HL-60/S4 treated with retinoic acid at 250 ng/mL for 4 days and 3 days (cell line): Measurements from ENCODE around the gene CEBPB.
"Not testable (repeated sequence)": the region's sequence is repeated elsewhere in the genome, so short reads cannot be mapped to it uniquely, and the experiment has no call there.

Source experiments
- in situ Hi-C: fragments of 300-500 bp; cut with MboI; formaldehyde crosslinking; loops from 2 replicates; pipeline ENCODE4 v1.7.0; 2022; ENCODE audit warnings: low sequenced_read_pairs

CEBPB gene

DNA sequence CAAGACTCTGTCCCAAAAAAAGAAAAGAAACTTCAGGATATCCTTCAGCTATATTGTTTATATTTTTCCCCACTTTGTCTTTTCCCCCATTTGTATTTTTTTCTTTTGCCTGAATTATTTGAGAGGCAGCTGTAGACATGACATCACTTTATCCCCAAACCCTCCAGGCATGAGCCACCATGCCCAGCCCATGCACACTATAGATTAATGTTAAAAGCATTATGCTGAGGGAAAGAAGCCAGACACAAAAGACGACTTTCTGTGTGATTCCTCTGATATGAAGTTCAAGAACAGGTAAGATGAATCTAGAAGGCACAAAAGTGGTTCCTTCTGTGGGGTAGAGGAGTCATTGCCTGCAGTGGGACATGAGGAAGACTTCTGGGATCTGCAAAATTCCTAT lies 16.4 kb downstream of the CEBPB start:
- in situ Hi-C loops = no loop called here

DNA sequence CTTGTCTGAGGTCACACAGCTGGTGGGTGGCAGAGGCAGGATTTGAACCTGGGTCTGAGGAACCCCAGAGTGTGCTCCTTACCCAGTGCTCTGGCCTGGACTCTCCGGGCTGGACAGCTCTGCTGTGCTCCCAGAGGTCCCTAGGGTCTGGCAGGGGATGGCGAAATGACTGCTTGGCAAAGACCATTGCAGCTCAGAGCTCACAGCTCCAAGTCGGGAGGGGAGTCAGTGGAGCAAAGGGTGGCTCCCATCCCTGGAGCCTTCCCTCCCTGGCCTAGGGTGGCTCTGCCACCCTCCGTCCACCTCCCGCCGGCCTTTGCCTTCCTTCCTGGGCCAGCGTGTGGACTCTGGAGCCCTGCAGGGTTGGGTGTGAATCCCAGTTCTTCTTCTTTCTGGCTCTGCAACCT lies 17.5 kb downstream of the CEBPB start:
- in situ Hi-C loops = no loop called here

DNA sequence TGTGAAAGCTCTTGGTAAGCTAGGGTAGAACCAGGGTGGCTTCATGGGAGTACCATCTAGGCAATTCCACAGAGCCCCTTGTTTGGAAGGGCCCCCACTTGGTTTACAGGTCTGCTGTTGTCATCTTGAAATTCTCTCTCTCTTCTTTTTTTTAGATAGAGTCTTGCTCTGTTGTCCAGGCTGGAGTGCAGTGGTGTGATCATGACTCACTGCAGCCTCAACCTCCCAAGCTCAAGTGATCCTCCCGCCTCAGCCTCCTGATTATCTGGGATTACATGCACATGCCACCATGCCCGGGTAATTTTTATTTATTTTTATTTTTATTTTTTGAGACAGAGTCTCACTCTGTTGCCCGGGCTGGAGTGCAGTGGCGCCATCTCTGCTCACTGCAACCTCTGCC lies 18.2 kb downstream of the CEBPB start:
- in situ Hi-C loops = not testable (repeated sequence)

DNA sequence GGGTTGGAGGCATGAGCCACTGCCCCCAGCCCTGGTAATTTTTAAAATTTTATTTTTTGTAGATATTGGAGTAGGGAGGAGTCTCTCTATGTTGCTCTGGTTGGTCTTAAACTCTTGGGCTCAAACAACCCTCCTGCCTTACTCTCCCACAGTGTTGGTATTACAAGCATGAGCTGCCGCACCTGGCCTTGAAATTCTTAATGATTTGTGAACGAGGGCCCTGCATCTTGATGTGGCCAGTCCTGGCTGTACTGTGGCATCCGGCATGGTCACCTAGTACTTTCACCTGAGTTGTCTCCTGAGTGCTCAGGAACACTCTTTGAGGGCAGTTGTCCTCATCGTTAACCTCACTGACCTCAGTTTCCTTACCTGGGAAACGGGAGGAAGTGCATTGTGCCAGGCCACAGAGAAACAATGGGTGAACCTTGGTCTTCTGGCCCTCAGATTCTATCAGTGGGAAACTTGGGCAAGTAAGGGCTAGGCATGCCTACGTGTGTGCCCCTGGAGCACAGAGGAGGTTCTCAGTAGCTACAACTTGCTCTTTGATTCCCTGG lies 19.5 kb downstream of the CEBPB start:
- in situ Hi-C loops = no loop called here

DNA sequence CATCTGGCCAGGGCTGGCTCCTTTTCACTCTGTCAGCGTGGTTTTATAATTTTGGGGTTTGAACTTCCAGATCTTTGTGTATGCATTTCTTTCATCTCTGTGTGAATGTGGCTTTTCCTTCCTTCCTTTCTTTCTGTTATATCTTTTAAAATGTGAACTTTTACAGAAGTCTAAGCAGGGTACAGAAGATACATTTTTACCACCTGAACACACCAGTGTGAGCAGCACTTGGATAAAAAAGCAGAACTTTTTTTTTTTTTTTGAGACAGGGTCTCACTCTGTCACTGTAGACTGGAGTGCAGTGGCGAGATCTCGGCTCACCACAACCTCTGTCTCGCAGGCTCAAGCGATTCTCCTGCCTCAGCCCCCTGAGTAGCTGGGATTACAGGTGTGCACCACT lies 20.5 kb downstream of the CEBPB start:
- in situ Hi-C loops = no loop called here

DNA sequence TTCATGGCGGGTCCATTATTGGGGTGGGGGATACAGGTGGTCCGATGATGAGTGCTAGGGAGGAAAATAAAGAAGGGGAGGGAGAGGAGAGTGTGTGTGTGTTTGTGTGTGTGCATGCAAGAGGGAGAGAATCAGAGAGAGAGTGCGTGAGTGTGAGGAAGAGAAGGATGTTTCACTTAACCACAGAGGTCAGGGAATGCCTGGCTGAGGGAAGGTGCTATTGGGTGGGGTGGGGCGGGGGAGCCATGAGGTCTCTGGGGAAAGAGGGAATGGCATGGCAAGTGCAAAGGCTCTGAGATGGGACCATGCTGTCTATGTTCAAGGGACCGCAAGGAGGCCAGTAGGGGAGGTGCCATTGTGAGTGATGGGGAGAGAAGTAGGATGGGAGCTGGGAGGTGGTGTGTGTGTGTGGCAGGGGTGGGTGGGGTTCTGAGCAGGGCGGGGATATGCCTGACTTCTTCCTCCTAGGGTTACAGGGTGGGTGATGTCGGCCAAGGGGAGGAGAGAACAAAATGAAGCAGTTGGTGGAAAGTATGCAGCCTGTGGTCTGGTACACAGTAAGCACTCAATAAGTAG lies 23.0 kb downstream of the CEBPB start:
- in situ Hi-C loops = no loop called here

DNA sequence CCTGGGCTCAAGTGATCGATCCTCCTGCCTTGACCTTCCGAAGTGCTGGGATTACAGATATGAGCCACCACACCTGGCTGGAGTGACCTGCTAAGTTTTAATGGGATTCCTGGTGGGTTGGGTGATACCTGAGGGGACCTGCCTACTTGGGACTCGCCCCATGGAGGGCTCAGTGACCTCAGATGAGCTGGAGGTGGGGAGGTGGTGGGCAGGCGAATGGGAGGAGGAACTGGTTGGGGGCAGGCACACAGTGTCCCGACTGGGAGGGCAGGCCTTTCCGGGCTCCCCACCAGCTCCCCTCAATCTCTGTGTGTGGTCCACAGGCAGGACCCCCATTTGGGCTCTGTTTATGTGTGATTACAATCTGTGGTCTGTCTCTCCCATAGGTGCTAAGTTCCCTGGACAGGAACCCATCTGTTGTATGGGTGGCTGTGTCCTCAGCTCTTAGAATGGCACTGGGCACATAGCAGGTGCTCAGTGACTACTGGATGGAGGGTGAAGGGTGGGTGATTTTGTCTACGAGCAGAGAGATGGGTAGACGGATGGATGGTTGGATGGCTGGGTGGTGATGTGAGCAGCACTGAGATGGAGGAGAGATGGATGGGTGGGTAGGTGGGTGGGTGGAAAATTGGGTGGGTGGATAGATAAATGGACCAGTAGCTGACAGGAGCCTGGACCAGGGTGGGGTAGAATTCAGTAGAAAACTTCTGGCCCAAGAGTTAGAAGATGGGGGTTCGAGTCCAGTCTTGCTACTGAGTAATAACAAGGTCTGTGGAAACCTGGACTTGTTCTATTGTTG lies 23.8 kb downstream of the CEBPB start:
- in situ Hi-C loops = no loop called here

DNA sequence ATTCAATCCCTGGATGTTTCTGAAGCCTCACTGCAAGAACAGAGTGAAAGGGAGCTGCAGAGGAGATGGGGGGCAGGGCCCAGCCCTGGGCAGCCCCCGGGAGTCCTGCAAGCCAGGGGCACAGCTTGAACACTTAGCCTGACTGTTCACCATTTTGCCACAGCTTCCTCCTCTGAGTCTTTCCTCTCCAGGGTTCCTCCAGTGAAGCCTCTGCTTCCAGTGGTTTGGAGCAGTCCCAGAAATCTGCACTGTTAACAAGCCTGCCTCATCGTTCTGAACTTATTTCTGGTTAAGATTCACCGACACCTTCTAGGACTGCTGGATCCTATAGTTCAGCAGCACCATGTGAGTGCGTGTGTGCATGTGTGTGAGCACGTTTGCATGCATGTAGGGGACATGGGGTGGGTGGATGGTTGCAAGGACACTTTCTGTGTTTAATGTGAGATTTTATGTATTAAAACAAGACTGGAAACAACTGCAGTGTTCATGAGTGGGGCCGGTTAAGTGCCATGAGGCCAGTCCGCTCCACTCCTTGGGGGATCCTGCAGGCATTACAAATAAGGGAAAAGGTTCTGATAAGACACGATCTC lies 24.6 kb downstream of the CEBPB start:
- in situ Hi-C loops = no loop called here

DNA sequence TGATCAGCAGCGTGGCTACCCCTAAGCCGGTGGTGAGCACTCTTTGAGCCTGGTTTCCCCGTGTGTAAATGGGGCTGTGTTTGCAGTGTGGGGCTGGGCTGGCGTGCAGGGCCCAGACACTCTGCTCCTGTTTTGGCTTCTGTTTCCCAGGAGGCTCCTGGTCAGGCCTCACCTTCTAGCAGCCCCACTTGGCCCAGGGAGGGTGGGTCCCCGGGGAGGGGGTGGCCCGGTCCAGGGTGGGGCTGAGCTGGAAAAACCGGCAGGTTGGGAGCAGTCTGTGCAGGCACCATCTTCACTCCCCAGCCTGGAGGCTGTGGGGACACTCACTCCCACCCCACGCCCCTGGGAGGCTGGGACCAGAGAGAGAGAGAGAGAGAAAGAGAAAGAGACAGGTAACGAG lies 25.3 kb downstream of the CEBPB start:
- in situ Hi-C loops = no loop called here

DNA sequence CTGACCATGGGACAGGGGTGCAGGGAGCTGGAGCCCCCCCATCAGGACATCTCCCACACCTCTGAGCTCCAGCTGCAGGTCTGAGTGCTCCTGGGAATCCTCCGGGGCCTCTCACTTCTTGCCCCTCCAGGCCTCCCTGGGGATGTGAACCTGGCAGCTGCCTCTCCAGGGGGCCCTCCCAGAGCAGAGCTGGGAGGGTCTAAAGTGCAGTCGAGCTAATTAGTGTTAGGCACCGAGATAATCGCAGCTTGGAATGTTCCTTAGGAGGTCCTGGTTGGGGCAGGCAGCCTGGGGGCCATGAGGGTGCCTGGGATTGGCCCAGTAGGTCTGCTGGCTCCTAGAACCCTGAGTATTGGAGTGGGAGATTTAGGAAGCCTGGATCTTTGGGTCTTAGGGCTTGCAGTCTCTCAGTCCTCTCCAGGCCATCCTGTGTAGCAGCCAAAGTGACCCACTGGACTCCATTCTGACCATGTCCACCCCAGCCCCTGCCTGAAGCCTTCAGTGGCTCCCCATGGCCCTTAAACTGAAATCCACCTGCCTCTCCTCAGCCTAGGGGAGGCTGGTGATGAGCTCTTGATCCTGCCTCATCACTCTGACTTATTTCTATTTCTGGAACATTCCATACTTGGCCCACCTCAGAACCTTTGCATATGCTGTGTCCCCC lies 26.0 kb downstream of the CEBPB start:
- in situ Hi-C loops = no loop called here

DNA sequence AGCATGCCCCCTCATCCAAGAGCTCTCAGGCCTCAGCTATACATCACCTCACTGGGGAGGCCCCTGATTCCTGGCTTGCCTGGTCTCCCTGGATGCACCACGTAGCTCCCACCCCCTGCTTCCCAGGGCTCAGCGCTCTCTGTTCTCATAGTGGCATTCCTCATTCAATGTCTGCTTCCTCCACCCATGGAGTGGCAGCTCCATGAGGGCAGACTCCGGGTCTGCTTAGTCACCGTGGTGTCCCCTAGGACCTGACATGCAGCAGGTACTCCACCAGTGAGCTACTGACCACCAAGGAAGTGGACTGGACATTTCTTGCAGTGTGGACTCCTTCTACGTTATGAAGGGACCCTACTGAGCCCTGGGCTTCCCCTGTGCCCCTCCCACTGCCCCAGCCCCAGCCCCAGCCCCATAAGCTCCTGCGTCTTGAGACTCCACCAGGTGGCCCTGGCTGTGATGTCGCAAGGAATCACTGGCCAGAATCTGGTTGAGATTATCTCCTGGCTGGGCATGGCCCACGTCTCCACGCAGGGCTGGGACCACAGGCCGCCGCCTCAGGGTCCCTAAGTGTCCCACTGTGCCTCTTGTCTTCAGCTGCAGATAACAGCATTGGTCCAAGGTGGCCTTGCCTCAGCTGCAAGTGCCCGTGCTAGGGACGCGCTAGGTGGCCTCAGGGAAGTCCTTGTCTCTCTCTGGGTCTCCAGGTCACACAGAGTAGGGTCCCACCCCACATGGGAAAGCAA lies 26.7 kb downstream of the CEBPB start:
- in situ Hi-C loops = no loop called here

DNA sequence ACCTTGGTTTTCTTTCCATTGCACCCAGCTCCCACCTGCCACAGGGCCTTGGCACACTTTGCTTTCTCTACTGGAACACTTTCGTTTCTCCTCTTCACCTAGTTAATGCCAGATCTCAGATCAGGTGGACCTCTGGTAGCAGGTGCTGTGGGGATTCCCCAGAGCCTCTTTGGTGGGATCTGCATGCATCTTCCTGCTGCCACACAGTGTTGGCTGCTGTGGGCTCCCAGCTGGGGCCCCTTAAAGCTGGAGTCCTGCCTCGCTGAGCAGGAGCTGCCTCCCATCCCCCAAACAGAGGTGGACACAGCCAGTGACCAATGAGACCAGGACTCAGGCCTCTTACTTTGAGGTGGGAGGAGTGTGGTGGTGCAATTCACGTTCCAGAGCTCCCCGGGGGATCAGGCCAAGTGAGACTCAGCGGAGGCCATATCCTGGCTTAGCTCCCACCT lies 28.4 kb downstream of the CEBPB start:
- in situ Hi-C loops = no loop called here

DNA sequence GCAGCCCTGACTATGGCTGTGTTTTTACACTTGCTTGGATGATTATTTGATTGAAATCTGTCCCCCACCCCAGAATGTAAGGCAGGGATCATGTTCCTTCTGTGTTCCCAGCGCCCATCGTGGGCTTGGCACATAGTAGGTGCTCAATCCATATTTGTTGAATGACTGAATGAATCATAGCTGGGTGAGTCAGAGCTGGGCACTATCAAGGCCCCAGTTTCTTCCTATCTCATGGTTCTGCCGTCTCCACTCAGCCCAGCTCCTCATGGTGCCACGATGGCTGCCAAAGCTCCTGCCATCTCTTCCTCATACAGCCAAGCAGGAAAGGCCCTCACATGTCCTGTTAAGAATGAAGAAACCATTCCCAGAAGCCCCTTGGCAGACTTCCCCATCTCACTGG lies 29.0 kb downstream of the CEBPB start:
- in situ Hi-C loops = no loop called here

DNA sequence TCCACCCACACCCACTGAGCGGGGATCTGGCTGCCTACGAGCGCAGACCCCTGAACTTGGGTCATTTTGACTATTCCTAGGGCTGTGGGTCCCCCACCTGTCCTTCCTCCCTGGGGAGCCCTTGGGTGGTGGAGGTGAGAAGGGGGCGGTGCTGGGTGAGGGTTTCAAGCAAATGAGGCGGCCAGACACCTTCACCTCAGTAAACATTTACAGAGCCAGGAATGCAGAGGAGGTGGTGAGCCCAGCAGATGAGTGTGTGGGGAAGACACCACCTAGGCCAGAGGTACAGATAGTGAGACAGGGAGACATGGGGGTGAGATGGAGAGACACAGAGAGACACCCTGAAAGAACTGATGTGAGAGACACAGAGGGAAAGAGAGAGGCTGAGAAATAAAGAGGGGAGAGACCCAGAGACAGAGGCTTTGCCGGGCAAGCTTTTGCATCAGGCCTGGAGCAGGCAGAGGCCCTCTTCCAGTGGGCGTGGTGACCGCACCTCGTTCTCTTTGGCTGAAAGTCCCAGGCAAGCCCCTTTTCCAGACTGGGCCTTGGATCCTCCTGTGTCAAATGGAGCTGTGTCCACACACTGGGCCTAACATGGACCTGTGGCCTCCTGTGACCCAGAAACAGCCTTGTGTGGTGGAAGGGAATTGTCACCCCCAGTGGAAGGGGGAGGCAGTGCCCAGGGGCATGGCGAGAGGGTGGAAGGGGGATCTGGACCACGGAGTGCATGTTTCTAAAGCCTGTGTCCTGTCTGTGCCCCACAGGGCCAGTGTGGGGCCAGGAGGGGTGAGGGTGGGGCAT lies 29.7 kb downstream of the CEBPB start:
- in situ Hi-C loops = no loop called here

DNA sequence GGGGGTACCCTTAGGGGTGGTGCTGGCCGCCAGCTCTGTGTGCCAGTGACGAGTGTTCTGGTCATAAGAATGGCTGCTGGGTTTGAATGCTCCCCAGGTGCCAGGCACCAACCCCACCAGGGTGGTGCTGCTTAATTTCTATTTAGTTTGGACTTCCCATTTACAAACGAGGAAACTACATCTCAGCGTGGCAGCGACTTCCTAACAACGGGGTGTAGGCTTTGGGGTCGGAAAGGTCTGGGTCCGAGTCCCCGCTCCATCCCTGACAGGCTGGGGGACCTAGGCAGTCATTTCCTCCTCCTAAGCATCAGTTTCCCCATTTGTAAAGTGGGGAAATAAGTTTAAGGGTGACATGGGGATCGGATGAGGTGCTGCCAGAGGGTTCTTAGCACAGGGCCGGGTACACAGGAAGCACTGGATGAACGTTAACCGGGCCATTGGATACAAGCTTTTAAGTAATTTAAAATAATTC lies 30.3 kb downstream of the CEBPB start:
- in situ Hi-C loops = no loop called here

DNA sequence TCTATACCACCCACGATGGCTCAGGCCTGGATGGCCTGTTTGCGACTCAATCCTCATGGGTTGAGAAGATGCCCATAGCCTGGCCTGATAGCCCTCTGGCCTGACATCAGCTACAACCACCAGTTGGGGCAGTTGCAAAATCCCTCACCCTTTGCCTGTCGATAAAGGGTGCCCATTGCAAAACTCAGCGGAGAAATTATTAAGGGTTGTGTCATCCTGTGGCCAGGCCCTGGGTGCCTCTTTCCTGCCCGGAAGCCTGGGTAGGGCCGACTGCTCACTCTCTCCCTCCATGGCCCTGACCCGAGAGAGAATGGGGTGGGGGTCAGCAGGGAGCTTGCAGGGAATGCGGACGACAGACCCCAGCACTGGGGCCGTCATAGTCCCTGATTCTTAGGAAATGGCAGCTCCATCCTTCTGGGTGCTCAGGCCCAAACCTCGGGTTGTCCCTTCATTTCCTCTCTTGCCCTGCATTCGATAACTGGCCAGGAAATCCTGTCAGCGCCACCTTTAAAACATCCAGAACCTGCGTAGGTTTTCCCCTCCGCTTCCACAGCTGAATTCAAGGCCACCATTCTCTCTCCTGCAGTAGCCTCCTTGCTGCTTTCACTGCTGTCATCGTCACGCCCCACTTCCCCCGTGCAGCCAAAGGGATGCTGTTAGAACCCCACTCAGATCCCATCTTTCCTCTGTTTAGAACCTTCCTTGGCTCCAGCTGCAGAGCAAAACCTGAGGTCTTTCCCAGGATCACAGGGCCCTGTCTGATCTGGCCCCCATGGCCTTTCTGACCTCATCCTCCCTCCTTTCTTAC lies 31.1 kb downstream of the CEBPB start:
- in situ Hi-C loops = no loop called here

DNA sequence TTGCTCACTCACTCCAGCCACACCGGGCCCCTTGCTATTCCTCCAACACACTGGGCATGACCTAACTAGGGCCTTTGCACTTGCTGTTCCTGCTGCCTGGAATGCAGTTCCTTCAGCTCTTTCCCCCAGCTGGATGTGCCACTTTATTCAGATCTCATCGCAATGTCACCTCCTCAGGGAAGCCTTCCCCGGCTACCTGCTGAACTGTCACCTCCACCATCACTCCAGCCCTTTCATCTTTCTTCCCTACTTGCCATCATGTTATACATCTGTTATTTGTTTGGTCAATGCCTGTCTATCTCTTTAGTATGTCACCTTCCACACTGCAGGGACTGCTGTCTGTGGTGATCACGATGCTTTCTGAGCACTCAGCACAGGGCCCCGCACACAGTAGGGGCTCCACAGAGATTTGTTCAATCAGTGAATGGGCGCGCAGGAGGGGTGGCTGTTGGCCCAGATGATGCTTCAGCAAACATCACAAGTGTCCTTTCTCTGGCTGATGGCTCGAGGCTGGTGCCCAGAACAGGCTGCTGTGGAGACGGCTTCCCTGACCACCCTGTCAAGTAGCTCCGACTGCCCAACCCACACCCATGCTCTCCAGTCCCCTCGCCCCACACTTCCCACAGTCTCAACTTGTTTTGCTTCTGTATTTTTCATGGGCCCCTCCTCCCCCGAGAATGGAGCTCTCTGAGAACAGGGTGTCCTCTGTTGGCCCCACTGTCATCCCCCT lies 31.8 kb downstream of the CEBPB start:
- in situ Hi-C loops = no loop called here
